GM12891 (cell line): ENCODE results near the gene MRPL3.

Experiments
- PAX5 ChIP-seq: IDR thresholded peaks from 2 replicates; pipeline ENCODE4 v1.6.1; 2011; ENCODE audit warnings: low read length, moderate library complexity, mild to moderate bottlenecking; ENCODE audit not compliant: insufficient read depth, severe bottlenecking
- POLR2A ChIP-seq: IDR thresholded peaks from 2 replicates; pipeline ENCODE4 v1.6.1; 2011; ENCODE audit warnings: low read depth, low read length, control low read depth
- POLR2AphosphoS5 ChIP-seq: IDR thresholded peaks from 2 replicates; pipeline ENCODE4 v1.6.1; 2011; ENCODE audit warnings: low read depth, low read length, control low read depth
- SPI1 ChIP-seq: IDR thresholded peaks from 2 replicates; pipeline ENCODE4 v1.6.1; 2011; ENCODE audit warnings: low read depth, low read length, control low read depth
- TAF1 ChIP-seq: IDR thresholded peaks from 2 replicates; pipeline ENCODE4 v1.6.1; 2011; ENCODE audit warnings: low read depth, low read length, control low read depth

- no peak for TF ChIP-seq POLR2A
- no peak for TF ChIP-seq POLR2AphosphoS5
- no peak for TF ChIP-seq TAF1
- no peak for TF ChIP-seq SPI1
- TF ChIP-seq PAX5: no peak
These were observed 17.7 kb downstream of the MRPL3 start for GRCh38 chr3:131485119-131485518.
